VCaP (cell line): ENCODE measurements around the gene KRTCAP2.

ENCODE experiments used
- H3K27ac ChIP-seq: fragments of 450-650 bp; 2 replicates; pipeline ENCODE4 v1.5.1; 2017
- TF ChIP-seq, protein P1 (sequence below): fragments of 450-650 bp; conservative IDR thresholded peaks from 2 replicates; pipeline ENCODE4 v1.5.1; 2017; ENCODE audit warnings: mild to moderate bottlenecking, moderate library complexity

The KRTCAP2 gene

DNA sequence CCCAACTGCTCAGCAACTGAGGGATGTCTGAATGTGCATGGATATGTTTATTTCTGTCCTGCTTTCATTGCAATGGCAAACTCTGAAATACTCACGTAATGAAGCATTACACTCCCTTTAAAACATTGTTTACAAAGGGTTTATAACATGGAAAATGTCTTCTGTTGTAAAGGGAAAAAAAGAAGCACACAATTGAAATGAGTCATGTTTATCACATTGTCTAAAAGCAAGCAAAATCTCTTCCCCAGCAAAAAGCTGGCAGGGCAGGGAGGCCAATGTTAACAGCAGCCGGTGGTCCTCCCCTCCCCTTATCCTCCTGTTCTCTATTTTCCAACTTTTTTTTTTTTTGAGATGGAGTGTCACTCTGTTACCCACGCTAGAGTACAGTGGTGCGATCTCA is 49.3 kb downstream of the KRTCAP2 start:
- TF ChIP-seq, protein P1, sequence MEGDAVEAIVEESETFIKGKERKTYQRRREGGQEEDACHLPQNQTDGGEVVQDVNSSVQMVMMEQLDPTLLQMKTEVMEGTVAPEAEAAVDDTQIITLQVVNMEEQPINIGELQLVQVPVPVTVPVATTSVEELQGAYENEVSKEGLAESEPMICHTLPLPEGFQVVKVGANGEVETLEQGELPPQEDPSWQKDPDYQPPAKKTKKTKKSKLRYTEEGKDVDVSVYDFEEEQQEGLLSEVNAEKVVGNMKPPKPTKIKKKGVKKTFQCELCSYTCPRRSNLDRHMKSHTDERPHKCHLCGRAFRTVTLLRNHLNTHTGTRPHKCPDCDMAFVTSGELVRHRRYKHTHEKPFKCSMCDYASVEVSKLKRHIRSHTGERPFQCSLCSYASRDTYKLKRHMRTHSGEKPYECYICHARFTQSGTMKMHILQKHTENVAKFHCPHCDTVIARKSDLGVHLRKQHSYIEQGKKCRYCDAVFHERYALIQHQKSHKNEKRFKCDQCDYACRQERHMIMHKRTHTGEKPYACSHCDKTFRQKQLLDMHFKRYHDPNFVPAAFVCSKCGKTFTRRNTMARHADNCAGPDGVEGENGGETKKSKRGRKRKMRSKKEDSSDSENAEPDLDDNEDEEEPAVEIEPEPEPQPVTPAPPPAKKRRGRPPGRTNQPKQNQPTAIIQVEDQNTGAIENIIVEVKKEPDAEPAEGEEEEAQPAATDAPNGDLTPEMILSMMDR, result no peak
- H3K27ac ChIP-seq, result no peak overlapping the region

DNA sequence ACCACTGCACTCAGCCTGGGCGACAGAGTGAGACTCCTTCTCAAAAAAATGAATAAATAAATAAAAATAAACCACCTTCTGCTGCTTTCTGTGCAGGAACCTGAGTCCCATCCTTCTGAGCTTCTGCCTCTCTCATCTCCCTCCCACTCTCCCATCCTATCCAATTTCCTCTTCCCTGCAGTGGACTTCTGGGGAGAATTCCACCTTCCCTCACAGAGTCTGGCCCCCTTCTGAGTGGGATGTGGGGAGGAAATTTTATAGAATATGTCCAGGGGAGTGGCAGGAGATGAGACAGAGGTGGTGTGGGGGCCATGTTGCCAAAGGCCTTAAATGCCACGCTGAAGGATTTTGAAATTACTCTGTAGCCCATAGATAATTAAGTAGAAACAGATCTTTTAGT is 50.8 kb downstream of the KRTCAP2 start:
- TF ChIP-seq, protein P1, result no peak
- no peak overlapping the region for H3K27ac ChIP-seq

DNA sequence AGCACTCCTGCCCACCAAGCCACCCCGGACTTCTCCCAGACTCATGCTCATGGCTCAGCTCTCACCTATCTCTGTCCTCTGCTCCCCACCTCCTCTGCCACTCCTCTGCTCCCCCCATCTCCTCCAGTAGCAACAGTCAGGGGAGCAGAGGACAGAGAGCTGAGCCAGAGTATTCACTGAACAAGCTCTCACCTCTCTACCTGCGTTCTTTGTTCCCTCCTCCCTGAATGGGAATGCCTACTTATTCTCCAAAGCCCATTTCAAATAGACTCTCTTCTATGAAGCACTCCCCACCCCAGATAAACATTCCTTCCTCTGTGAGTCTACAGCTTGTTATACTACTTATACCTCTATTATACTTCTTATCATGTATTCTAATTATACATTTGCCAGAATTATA is 51.9 kb downstream of the KRTCAP2 start:
- no peak overlapping the region for H3K27ac ChIP-seq
- TF ChIP-seq, protein P1, result no peak

DNA sequence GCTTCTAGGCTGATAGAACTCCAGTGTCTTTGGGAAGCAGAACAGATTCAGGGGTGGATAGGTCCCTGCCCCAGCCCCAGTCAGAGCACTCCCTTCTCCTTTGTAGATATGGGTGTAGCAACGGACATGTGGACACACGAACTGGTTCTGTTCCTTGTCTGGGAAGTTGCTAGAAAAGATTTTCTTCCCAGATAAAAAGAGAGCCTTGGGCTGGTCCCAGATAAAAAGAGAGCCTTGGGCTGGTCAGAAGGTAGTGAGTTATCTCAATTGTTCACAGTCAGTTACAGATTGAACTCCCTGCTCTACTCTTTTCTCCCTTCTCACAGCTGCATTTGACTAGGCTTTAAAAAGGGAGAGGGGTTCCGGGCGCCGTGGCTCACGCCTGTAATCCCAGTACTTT is 52.9 kb downstream of the KRTCAP2 start:
- TF ChIP-seq, protein P1, result no peak
- H3K27ac ChIP-seq, result no peak overlapping the region; the same call in 1 of the 2 replicates
